HepG2 (cell line): ENCODE measurements around the gene TAF1D. TPM values are rescaled to one million over a fixed set of nuclear protein-coding genes. Genes with fewer than 3 reads are reported as not detected.

Experiments
- ATAC-seq: fragments of 200-7000 bp; cut with Tn5 transposase; 3 replicates; pipeline ENCODE4 v1.9.1; 2020; ENCODE audit warnings: mild to moderate bottlenecking, moderate library complexity
- BruUV-seq: library from RNA; stranded (reverse); fragments of 400-500 nt; replicated peaks from 2 replicates; lab custom pipeline; 2021; lab: Mats Ljungman, UMichigan
- CTCF ChIA-PET: fragments of 300-600 bp; formaldehyde crosslinking; extraction: SDS; loops from one replicate; lab custom pipeline; 2021; ENCODE audit warnings: low total read pairs, inconsistent platforms, low intra/inter-chr PET ratio; lab: Yijun Ruan, JAX
- POLR2A ChIA-PET: fragments of 350-600 bp; sonication (Branson Sonifier 250); formaldehyde crosslinking; loops from one replicate; lab custom pipeline; 2020; ENCODE audit warnings: antibody characterized with exemption, inconsistent platforms; lab: Yijun Ruan, JAX
- DNase-seq: peaks from one replicate; pipeline ENCODE4 v3.0.0-alpha.2; 2015; ENCODE audit warnings: low spot score
- FAIRE-seq: peaks from 3 replicates; lab custom pipeline; 2011; peaks lifted over from hg19 to GRCh38; lab: Jason Lieb, UNC
- H2AFZ ChIP-seq: one replicate; pipeline ENCODE4 v1.6.1; 2011; ENCODE audit warnings: low read length, inconsistent platforms
- H3K27ac ChIP-seq: fragments of 300-600 bp; 3 replicates; pipeline ENCODE4 v1.8.0; 2011; ENCODE audit warnings: mixed run types, mild to moderate bottlenecking, mixed read lengths, low read length, inconsistent platforms; ENCODE audit not compliant: insufficient read depth; ENCODE audit errors: extremely low read length
- H3K27me3 ChIP-seq, 2 experiments: fragments of 200-600 bp in 1 of 2; 2 replicates in 1 of 2; 3 replicates in 1 of 2; pipeline versions ENCODE4 v1.6.0 to v1.8.0; 2011; ENCODE audit warnings: low read length in 2 of 2, mild to moderate bottlenecking in 2 of 2, moderate library complexity in 2 of 2, inconsistent platforms in 1 of 2; ENCODE audit not compliant: insufficient read depth in 2 of 2, control insufficient read depth in 1 of 2
- H3K36me3 ChIP-seq, 2 experiments: fragments of 200-600 bp in 1 of 2; replicated peaks in 1 of 2; 2 replicates in 1 of 2; 3 replicates in 1 of 2; pipeline versions ENCODE4 v1.5.1 to v1.8.0; 2011; ENCODE audit warnings: low read length in 2 of 2, inconsistent platforms in 1 of 2; ENCODE audit not compliant: insufficient read depth in 2 of 2, control insufficient read depth in 1 of 2
- H3K4me1 ChIP-seq: 2 replicates; pipeline ENCODE4 v1.5.1; 2012; ENCODE audit warnings: low read length, inconsistent platforms; ENCODE audit not compliant: insufficient read depth
- H3K4me2 ChIP-seq: 2 replicates; pipeline ENCODE4 v1.6.0; 2011; ENCODE audit warnings: low read depth, low read length, inconsistent platforms
- H3K4me3 ChIP-seq, 3 experiments: fragments of 200-600 bp in 1 of 3; sonication (generic), shearing (Covaris generic) in 1 of 3; replicated peaks in 1 of 3; 2 replicates each; pipeline ENCODE4 v1.5.1; 2011 to 2016; ENCODE audit warnings: low read length in 3 of 3, inconsistent platforms in 2 of 3, low read depth in 2 of 3, mild to moderate bottlenecking in 2 of 3, control low read depth in 1 of 3, mixed read lengths in 1 of 3; ENCODE audit not compliant: insufficient read depth in 1 of 3
- H3K79me2 ChIP-seq: one replicate; pipeline ENCODE4 v1.6.1; 2011; ENCODE audit warnings: low read length, inconsistent platforms; ENCODE audit not compliant: insufficient read depth
- H3K9ac ChIP-seq: 2 replicates; pipeline ENCODE4 v1.6.0; 2011; ENCODE audit warnings: mild to moderate bottlenecking, low read depth, low read length, inconsistent platforms; ENCODE audit not compliant: insufficient read depth
- H3K9me3 ChIP-seq: 2 replicates; pipeline ENCODE4 v1.5.1; 2012; ENCODE audit warnings: mild to moderate bottlenecking, low read length
- H4K20me1 ChIP-seq: 2 replicates; pipeline ENCODE4 v1.6.0; 2011; ENCODE audit warnings: inconsistent platforms, mild to moderate bottlenecking, low read length, moderate library complexity; ENCODE audit not compliant: insufficient read depth
- AGO1 ChIP-seq: fragments of 200-400 bp; formaldehyde crosslinking; IDR thresholded peaks from 2 replicates; pipeline ENCODE4 v1.6.1; 2017; ENCODE audit warnings: mild to moderate bottlenecking, low read depth, low read length, moderate library complexity; ENCODE audit not compliant: poor library complexity, severe bottlenecking
- CBX2 ChIP-seq, 2 experiments: fragments of 200-600 bp in 1 of 2; sonication (generic); formaldehyde crosslinking in 1 of 2; IDR thresholded peaks; 2 replicates each; pipeline versions ENCODE4 v1.7.0 to v1.8.1; 2018 to 2022; ENCODE audit warnings: low read depth in 2 of 2, low read length in 1 of 2, mild to moderate bottlenecking in 1 of 2, missing genetic modification reagents in 1 of 2
- CBX5 ChIP-seq: sonication (generic); formaldehyde crosslinking; IDR thresholded peaks from 2 replicates; pipeline ENCODE4 v1.4.0; 2020; ENCODE audit warnings: missing genetic modification reagents, borderline replicate concordance
- CCDC6 ChIP-seq: sonication (generic); formaldehyde crosslinking; IDR thresholded peaks from 2 replicates; pipeline ENCODE4 v1.8.1; 2022; ENCODE audit warnings: mild to moderate bottlenecking, missing genetic modification reagents, moderate library complexity
- SRF ChIP-seq: IDR thresholded peaks from 2 replicates; pipeline ENCODE4 v1.6.1; 2011; ENCODE audit warnings: mild to moderate bottlenecking, low read depth, low read length, moderate library complexity
- WGBS: methylation state at CpG from one replicate; pipeline ENCODE4 v1.1.6; 2017; ENCODE audit warnings: low lambda C conversion rate; 5-methylcytosine and 5-hydroxymethylcytosine counted together
- in situ Hi-C: cut with HindIII; loops from 2 replicates; pipeline ENCODE4 v1.10.0; 2017; ENCODE audit warnings: low pct_unique_long_range_greater_than_20kb; ENCODE audit not compliant: extremely low pct_ligation_motif_present
- intact Hi-C: fragments of 100-400 bp; cut with micrococcal nuclease; formaldehyde crosslinking; loops from one replicate; pipeline ENCODE4 v1.10.0; 2022; ENCODE audit not compliant: unreplicated experiment
- polyA plus RNA-seq, 8 experiments: library from polyadenylated mRNA; depleted of rRNA in 3 of 8; stranded (reverse) in 7 of 8; unstranded in 1 of 8; fragments of >200 nt; fragmentation: Illumina TruSeq in 4 of 8; extraction: Trizol in 4 of 8; gene quantifications; 2 replicates each; pipeline versions ENCODE4 v1.2.1 to v1.2.3, GENCODE V29; 2011 to 2016; ENCODE audit warnings: low read depth in 4 of 8, missing spikeins in 1 of 8, mixed read lengths in 1 of 8; ENCODE audit not compliant: insufficient read depth in 1 of 8
- total RNA-seq, 5 experiments: library from RNA; depleted of rRNA; stranded (reverse); fragments of >200 nt; fragmentation: Illumina TruSeq; extraction: Trizol; gene quantifications; 2 replicates each; pipeline ENCODE4 v1.2.3, GENCODE V29; 2016; ENCODE audit warnings: low read depth in 1 of 5
- TF ChIP-seq, protein P1 (sequence below): IDR thresholded peaks from 2 replicates; pipeline ENCODE4 v1.4.0; 2020; ENCODE audit warnings: mild to moderate bottlenecking, missing genetic modification reagents
- TF ChIP-seq, protein P2 (sequence below), 2 experiments: fragments of 450-650 bp in 1 of 2; sonication (generic) in 1 of 2; formaldehyde crosslinking in 1 of 2; IDR thresholded peaks; 2 replicates each; pipeline versions ENCODE4 v1.6.1 to v1.8.0; 2016 to 2022; ENCODE audit warnings: antibody characterized with exemption in 1 of 2, mild to moderate bottlenecking in 1 of 2, missing genetic modification reagents in 1 of 2
- TF ChIP-seq, protein P3 (sequence below): sonication (generic); formaldehyde crosslinking; IDR thresholded peaks from 2 replicates; pipeline ENCODE4 v1.9.0; 2022; ENCODE audit warnings: low read depth, missing genetic modification reagents

Gene TAF1D
- total and polyA plus RNA-seq, 2 of the 13 experiments (the other 11 are each of a cell fraction or from before 2014, with no cell fraction given) = 132 to 207 TPM

DNA sequence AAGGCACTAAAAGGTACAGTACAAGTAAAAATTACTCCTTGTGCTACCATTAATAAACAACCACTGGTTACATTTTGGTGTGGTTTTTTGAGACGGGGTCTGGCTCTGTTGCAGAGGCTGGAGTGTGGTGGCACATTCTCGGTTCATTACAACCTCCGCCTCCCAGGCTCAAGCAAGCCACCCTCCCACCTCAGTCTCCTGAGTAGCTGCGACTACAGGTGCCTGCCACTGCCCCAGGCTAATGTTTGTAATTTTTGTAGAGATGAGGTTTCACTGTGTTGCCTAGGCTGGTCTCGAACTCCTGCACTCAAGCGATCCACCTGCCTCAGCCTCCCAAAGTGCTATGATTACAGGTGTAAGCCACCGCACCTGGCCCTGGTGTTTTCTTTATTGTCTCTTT lies 20.8 kb downstream of the TAF1D start:
- no TSS peak for BruUV-seq
- intact Hi-C loops (no loop called here), in situ Hi-C loops (no loop called here)
- peaks cover 2 to 46% of the 10 kb centered on the region in 2 experiments for H3K36me3 ChIP-seq
- no peak for FAIRE-seq
- DNase-seq = no peak
- no peak for ATAC-seq
- no peak overlapping the region for H3K27ac ChIP-seq
- no peak overlapping the region for H3K4me2 ChIP-seq
- ChIA-PET POLR2A (interaction anchor here (1.8 kb wide), 1 partner anchor 64 kb away, joined by 5 read pairs; the partner anchor contains the start of gene MED17), CTCF (no interaction called here)
- no peak overlapping the region for H3K4me3 ChIP-seq
- no peaks in the 10 kb centered on the region for H4K20me1 ChIP-seq
- H3K9ac ChIP-seq = no peak overlapping the region
- H3K9me3 ChIP-seq = no peaks in the 10 kb centered on the region
- no peak overlapping the region for H2AFZ ChIP-seq
- no peaks in the 10 kb centered on the region for H3K27me3 ChIP-seq
- H3K4me1 ChIP-seq = no peaks in the 10 kb centered on the region
- no peaks in the 10 kb centered on the region for H3K79me2 ChIP-seq
- WGBS = 98% methylated on average over 7 of the region's 7 CpGs
- TF ChIP-seq, protein P1, sequence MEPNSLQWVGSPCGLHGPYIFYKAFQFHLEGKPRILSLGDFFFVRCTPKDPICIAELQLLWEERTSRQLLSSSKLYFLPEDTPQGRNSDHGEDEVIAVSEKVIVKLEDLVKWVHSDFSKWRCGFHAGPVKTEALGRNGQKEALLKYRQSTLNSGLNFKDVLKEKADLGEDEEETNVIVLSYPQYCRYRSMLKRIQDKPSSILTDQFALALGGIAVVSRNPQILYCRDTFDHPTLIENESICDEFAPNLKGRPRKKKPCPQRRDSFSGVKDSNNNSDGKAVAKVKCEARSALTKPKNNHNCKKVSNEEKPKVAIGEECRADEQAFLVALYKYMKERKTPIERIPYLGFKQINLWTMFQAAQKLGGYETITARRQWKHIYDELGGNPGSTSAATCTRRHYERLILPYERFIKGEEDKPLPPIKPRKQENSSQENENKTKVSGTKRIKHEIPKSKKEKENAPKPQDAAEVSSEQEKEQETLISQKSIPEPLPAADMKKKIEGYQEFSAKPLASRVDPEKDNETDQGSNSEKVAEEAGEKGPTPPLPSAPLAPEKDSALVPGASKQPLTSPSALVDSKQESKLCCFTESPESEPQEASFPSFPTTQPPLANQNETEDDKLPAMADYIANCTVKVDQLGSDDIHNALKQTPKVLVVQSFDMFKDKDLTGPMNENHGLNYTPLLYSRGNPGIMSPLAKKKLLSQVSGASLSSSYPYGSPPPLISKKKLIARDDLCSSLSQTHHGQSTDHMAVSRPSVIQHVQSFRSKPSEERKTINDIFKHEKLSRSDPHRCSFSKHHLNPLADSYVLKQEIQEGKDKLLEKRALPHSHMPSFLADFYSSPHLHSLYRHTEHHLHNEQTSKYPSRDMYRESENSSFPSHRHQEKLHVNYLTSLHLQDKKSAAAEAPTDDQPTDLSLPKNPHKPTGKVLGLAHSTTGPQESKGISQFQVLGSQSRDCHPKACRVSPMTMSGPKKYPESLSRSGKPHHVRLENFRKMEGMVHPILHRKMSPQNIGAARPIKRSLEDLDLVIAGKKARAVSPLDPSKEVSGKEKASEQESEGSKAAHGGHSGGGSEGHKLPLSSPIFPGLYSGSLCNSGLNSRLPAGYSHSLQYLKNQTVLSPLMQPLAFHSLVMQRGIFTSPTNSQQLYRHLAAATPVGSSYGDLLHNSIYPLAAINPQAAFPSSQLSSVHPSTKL = no peak
- TF ChIP-seq AGO1 = no peak
- no peak for TF ChIP-seq CBX2 (IDR thresholded peaks at IDR 0.05; ENCODE audit: low read depth, low read length)
- no peak for TF ChIP-seq CBX2 (CRISPR knock-in tag; IDR thresholded peaks at IDR 0.05; ENCODE audit: low read depth)
- TF ChIP-seq CCDC6 (CRISPR knock-in tag) = no peak
- no peak for TF ChIP-seq SRF
- TF ChIP-seq, protein P2, sequence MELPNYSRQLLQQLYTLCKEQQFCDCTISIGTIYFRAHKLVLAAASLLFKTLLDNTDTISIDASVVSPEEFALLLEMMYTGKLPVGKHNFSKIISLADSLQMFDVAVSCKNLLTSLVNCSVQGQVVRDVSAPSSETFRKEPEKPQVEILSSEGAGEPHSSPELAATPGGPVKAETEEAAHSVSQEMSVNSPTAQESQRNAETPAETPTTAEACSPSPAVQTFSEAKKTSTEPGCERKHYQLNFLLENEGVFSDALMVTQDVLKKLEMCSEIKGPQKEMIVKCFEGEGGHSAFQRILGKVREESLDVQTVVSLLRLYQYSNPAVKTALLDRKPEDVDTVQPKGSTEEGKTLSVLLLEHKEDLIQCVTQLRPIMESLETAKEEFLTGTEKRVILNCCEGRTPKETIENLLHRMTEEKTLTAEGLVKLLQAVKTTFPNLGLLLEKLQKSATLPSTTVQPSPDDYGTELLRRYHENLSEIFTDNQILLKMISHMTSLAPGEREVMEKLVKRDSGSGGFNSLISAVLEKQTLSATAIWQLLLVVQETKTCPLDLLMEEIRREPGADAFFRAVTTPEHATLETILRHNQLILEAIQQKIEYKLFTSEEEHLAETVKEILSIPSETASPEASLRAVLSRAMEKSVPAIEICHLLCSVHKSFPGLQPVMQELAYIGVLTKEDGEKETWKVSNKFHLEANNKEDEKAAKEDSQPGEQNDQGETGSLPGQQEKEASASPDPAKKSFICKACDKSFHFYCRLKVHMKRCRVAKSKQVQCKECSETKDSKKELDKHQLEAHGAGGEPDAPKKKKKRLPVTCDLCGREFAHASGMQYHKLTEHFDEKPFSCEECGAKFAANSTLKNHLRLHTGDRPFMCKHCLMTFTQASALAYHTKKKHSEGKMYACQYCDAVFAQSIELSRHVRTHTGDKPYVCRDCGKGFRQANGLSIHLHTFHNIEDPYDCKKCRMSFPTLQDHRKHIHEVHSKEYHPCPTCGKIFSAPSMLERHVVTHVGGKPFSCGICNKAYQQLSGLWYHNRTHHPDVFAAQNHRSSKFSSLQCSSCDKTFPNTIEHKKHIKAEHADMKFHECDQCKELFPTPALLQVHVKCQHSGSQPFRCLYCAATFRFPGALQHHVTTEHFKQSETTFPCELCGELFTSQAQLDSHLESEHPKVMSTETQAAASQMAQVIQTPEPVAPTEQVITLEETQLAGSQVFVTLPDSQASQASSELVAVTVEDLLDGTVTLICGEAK (IDR thresholded peaks at IDR 0.05) = no peak
- TF ChIP-seq, protein P2 (CRISPR knock-in tag; IDR thresholded peaks at IDR 0.05) = no peak
- TF ChIP-seq, protein P3, sequence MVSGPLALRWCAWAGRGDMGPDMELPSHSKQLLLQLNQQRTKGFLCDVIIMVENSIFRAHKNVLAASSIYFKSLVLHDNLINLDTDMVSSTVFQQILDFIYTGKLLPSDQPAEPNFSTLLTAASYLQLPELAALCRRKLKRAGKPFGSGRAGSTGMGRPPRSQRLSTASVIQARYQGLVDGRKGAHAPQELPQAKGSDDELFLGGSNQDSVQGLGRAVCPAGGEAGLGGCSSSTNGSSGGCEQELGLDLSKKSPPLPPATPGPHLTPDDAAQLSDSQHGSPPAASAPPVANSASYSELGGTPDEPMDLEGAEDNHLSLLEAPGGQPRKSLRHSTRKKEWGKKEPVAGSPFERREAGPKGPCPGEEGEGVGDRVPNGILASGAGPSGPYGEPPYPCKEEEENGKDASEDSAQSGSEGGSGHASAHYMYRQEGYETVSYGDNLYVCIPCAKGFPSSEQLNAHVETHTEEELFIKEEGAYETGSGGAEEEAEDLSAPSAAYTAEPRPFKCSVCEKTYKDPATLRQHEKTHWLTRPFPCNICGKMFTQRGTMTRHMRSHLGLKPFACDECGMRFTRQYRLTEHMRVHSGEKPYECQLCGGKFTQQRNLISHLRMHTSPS (CRISPR knock-in tag) = no peak
- TF ChIP-seq CBX5 (CRISPR knock-in tag) = no peak
